A549 (cell line): ENCODE data around the gene PDE7B. TPM values are rescaled to one million over a fixed set of nuclear protein-coding genes. Genes with fewer than 3 reads are reported as not detected.

Experiments used
- ATAC-seq, 2 experiments: fragments of 200-7000 bp in 1 of 2; fragments of >200 bp in 1 of 2; cut with Nextera tagmentation in 1 of 2; cut with Tn5 transposase in 1 of 2; 3 replicates each; pipeline versions ENCODE4 v1.8.0 to v1.9.1; 2018 to 2020; ENCODE audit warnings: mild to moderate bottlenecking in 1 of 2, moderate library complexity in 1 of 2
- CTCF ChIA-PET: fragments of 300-600 bp; sonication (Branson Sonifier 250); formaldehyde crosslinking; extraction: SDS; loops from one replicate; lab custom pipeline; 2021; ENCODE audit warnings: antibody characterized with exemption, inconsistent platforms; lab: Yijun Ruan, JAX
- POLR2A ChIA-PET: fragments of 350-600 bp; formaldehyde crosslinking; extraction: SDS; loops from one replicate; lab custom pipeline; 2021; ENCODE audit warnings: antibody characterized with exemption, inconsistent platforms; lab: Yijun Ruan, JAX
- DNase-seq, 2 experiments: peaks; one replicate each; pipeline versions ENCODE4 v3.0.0 to v3.0.0-alpha.2; 2011 to 2016; ENCODE audit warnings: low read depth in 1 of 2, low spot score in 1 of 2
- FAIRE-seq: peaks from 2 replicates; lab custom pipeline; 2011; peaks lifted over from hg19 to GRCh38; lab: Jason Lieb, UNC
- H3K27ac ChIP-seq, 2 experiments: fragments of >200 bp; sonication (Bioruptor Twin); formaldehyde crosslinking; 3 replicates each; pipeline ENCODE4 v1.5.1; 2016 to 2017
- H3K4me1 ChIP-seq: fragments of >200 bp; sonication (Bioruptor Twin); formaldehyde crosslinking; 3 replicates; pipeline ENCODE4 v1.6.1; 2016
- H3K4me2 ChIP-seq: fragments of >200 bp; sonication (Bioruptor Twin); formaldehyde crosslinking; 3 replicates; pipeline ENCODE4 v1.6.1; 2016
- H3K4me3 ChIP-seq: fragments of >200 bp; sonication (Bioruptor Twin); formaldehyde crosslinking; 3 replicates; pipeline ENCODE4 v1.5.1; 2016
- H3K9me3 ChIP-seq: fragments of >200 bp; sonication (Bioruptor Twin); formaldehyde crosslinking; 3 replicates; pipeline ENCODE4 v1.6.1; 2016
- CBX8 ChIP-seq: fragments of 200-600 bp; sonication (generic); IDR thresholded peaks from 2 replicates; pipeline ENCODE4 v1.6.1; 2016
- CHD4 ChIP-seq: fragments of 200-600 bp; sonication (generic); IDR thresholded peaks from 2 replicates; pipeline ENCODE4 v1.6.1; 2016; ENCODE audit warnings: antibody characterized with exemption, mild to moderate bottlenecking, borderline replicate concordance
- ELK1 ChIP-seq: fragments of 150-350 bp; IDR thresholded peaks from 2 replicates; pipeline ENCODE4 v1.6.1; 2014; ENCODE audit warnings: low read depth, mild to moderate bottlenecking, low read length
- FOSL2 ChIP-seq, 2 experiments: fragments of 450-650 bp in 1 of 2; fragments of >200 bp in 1 of 2; sonication (Bioruptor Twin) in 1 of 2; formaldehyde crosslinking; IDR thresholded peaks; 2 replicates each; pipeline versions ENCODE4 v1.5.0 to v1.6.1; 2016 to 2020; ENCODE audit warnings: mild to moderate bottlenecking in 1 of 2, moderate library complexity in 1 of 2
- FOXS1 ChIP-seq: fragments of 250-450 bp; sonication (Bioruptor Pico); IDR thresholded peaks from 2 replicates; pipeline ENCODE4 v1.5.0; 2020; ENCODE audit warnings: mild to moderate bottlenecking, moderate library complexity
- HDAC2 ChIP-seq: fragments of 200-600 bp; sonication (generic); IDR thresholded peaks from 2 replicates; pipeline ENCODE4 v1.6.1; 2016
- HMGXB4 ChIP-seq: fragments of 250-450 bp; sonication (Bioruptor Pico); IDR thresholded peaks from 2 replicates; pipeline ENCODE4 v1.5.0; 2021; ENCODE audit warnings: mild to moderate bottlenecking, moderate library complexity, borderline replicate concordance
- HOXA7 ChIP-seq: fragments of 250-450 bp; sonication (Bioruptor Pico); IDR thresholded peaks from 2 replicates; pipeline ENCODE4 v1.5.0; 2020; ENCODE audit warnings: mild to moderate bottlenecking, moderate library complexity
- HOXB5 ChIP-seq: fragments of 250-450 bp; sonication (Bioruptor Pico); IDR thresholded peaks from 2 replicates; pipeline ENCODE4 v1.5.0; 2020; ENCODE audit warnings: mild to moderate bottlenecking, moderate library complexity
- JUNB ChIP-seq: fragments of >200 bp; sonication (Bioruptor Twin); formaldehyde crosslinking; IDR thresholded peaks from 2 replicates; pipeline ENCODE4 v1.6.1; 2016
- MAZ ChIP-seq: fragments of 150-350 bp; IDR thresholded peaks from 2 replicates; pipeline ENCODE4 v1.6.1; 2014; ENCODE audit warnings: antibody characterized with exemption, low read depth, low read length, borderline replicate concordance
- MYC ChIP-seq: IDR thresholded peaks from 2 replicates; pipeline ENCODE4 v1.6.1; 2012; ENCODE audit warnings: mild to moderate bottlenecking, inconsistent platforms, low read length, improper control_type of control experiment, borderline replicate concordance
- RAD21 ChIP-seq, 2 experiments: fragments of >200 bp in 1 of 2; sonication (Bioruptor Twin) in 1 of 2; formaldehyde crosslinking in 1 of 2; IDR thresholded peaks in 1 of 2; conservative IDR thresholded peaks in 1 of 2; 2 replicates in 1 of 2; 3 replicates in 1 of 2; pipeline ENCODE4 v1.6.1; 2012 to 2018; ENCODE audit warnings: inconsistent platforms in 1 of 2
- RARB ChIP-seq: fragments of 250-450 bp; sonication (Bioruptor Pico); IDR thresholded peaks from 2 replicates; pipeline ENCODE4 v1.8.0; 2021; ENCODE audit warnings: mild to moderate bottlenecking, moderate library complexity
- RFX5 ChIP-seq: fragments of 450-650 bp; IDR thresholded peaks from 2 replicates; pipeline ENCODE4 v1.7.1; 2014; ENCODE audit warnings: antibody characterized with exemption, mild to moderate bottlenecking, moderate library complexity
- TFCP2L1 ChIP-seq: fragments of 250-450 bp; sonication (Bioruptor Pico); IDR thresholded peaks from 2 replicates; pipeline ENCODE4 v1.5.0; 2021; ENCODE audit warnings: mild to moderate bottlenecking
- TP53 ChIP-seq: fragments of 250-450 bp; sonication (Bioruptor Pico); IDR thresholded peaks from 2 replicates; pipeline ENCODE4 v1.5.0; 2021; ENCODE audit warnings: mild to moderate bottlenecking, moderate library complexity
- USF2 ChIP-seq: fragments of 450-650 bp; IDR thresholded peaks from 2 replicates; pipeline ENCODE4 v1.6.1; 2014; ENCODE audit warnings: antibody characterized with exemption
- ZC3H11A ChIP-seq: fragments of 450-650 bp; IDR thresholded peaks from 2 replicates; pipeline ENCODE4 v1.6.1; 2014; ENCODE audit warnings: antibody characterized with exemption, mild to moderate bottlenecking
- ZFP36 ChIP-seq: fragments of 450-650 bp; IDR thresholded peaks from 2 replicates; pipeline ENCODE4 v1.6.1; 2014; ENCODE audit warnings: borderline replicate concordance; ENCODE audit not compliant: partially characterized antibody
- ZSCAN20 ChIP-seq: fragments of 250-450 bp; sonication (Bioruptor Pico); IDR thresholded peaks from 2 replicates; pipeline ENCODE4 v1.8.0; 2022; ENCODE audit warnings: mild to moderate bottlenecking, moderate library complexity
- WGBS: methylation state at CpG from one replicate; pipeline ENCODE4 v1.1.6; 2017; ENCODE audit errors: missing lambda C conversion rate; 5-methylcytosine and 5-hydroxymethylcytosine counted together
- polyA plus RNA-seq, 4 experiments: library from polyadenylated mRNA; depleted of rRNA in 3 of 4; stranded (reverse); fragments of >200 nt; fragmentation: RNase III in 1 of 4; extraction: RNeasy Plus Mini Kit Qiagen cat#74134 plus additional on column Dnase treatment in 1 of 4; gene quantifications; 2 replicates in 3 of 4; 3 replicates in 1 of 4; pipeline ENCODE4 v1.2.3, GENCODE V29; 2011 to 2017

The PDE7B gene
- polyA plus RNA-seq, 2 of the 4 experiments (the other 2 are of a cell fraction) = 6.6 to 13.8 TPM

GRCh38 chr6:136232701-136233100 lies 381.2 kb downstream of the PDE7B start:
- CTCF ChIA-PET = no interaction called here
- WGBS = 96% methylated on average over 1 of the region's 1 CpG
- Histone ChIP-seq H3K27ac (no peak overlapping the region), H3K9me3 (no peaks in the 10 kb centered on the region), H3K4me1 (peaks cover 9% of the 10 kb centered on the region), H3K4me2 (no peak overlapping the region), H3K4me3 (no peak overlapping the region)
- POLR2A ChIA-PET = no interaction called here
- no peak for DNase-seq
- FAIRE-seq = no peak
- no peak for TF ChIP-seq RAD21 (conservative IDR thresholded peaks at IDR 0.05 in 1 of 2, IDR thresholded peaks at IDR 0.05 in 1 of 2)
- TF ChIP-seq CBX8 = no peak
- no peak for TF ChIP-seq CHD4
- no peak for TF ChIP-seq HOXA7 (CRISPR knock-in tag)
- TF ChIP-seq RARB (CRISPR knock-in tag) = no peak
- no peak for TF ChIP-seq ZC3H11A
- no peak for TF ChIP-seq FOSL2 (IDR thresholded peaks at IDR 0.05)
- TF ChIP-seq FOSL2 (CRISPR knock-in tag; IDR thresholded peaks at IDR 0.05) = no peak
- no peak for ATAC-seq

DNA sequence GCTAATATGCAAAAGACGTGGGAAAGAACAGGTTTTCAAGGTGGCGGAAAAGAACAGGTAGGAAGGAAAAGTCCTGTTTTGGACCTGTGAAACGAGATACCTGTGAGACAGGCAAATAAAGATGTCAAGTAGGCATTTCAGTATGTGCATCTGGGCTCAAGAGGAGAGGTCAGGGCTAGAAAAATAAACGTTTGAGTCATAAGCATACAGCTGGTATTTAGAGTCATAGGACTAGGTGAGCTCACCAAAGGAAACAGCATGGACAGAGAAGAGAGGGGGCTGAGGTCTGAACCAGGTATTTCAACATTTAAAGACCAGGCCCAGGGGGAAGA lies 383.7 kb downstream of the PDE7B start:
- Histone ChIP-seq H3K4me3 (no peak overlapping the region), H3K4me1 (peaks cover 9% of the 10 kb centered on the region), H3K27ac (no peak overlapping the region), H3K9me3 (no peaks in the 10 kb centered on the region), H3K4me2 (no peak overlapping the region)
- FAIRE-seq (no peak), ATAC-seq (no peak), DNase-seq (no peak)
- POLR2A ChIA-PET = no interaction called here
- WGBS = 62% methylated on average over 4 of the region's 4 CpGs
- TF ChIP-seq ZFP36 (no peak), FOSL2 (IDR thresholded peaks at IDR 0.05) (no peak), FOSL2 (CRISPR knock-in tag; IDR thresholded peaks at IDR 0.05) (no peak), MAZ (no peak), MYC (no peak), RFX5 (no peak), HDAC2 (no peak), JUNB (no peak), ZSCAN20 (CRISPR knock-in tag) (no peak), TFCP2L1 (CRISPR knock-in tag) (no peak), USF2 (no peak), FOXS1 (CRISPR knock-in tag) (no peak), TP53 (CRISPR knock-in tag) (no peak), HOXB5 (CRISPR knock-in tag) (no peak), CBX8 (no peak), HOXA7 (CRISPR knock-in tag) (no peak), HMGXB4 (CRISPR knock-in tag) (no peak), ELK1 (no peak)
- CTCF ChIA-PET = interaction anchor here (0.6 to 4.4 kb wide), 2 partner anchors 9 to 760 kb away, joined by 3 to 39 read pairs; no protein-coding TSS in a partner anchor
